ENCODE results near the gene VPS9D1.
"Not testable (repeated sequence)": the region's sequence is repeated elsewhere in the genome, so short reads cannot be mapped to it uniquely, and the experiment has no call there.

GRCh38 chr16:89698717-89699116 is 22.0 kb downstream of the VPS9D1 start:
- TF ChIP-seq CTCF (conservative IDR thresholded peaks at IDR 0.05; ENCODE audit: low read depth, low read length); POLR2A (IDR thresholded peaks at IDR 0.05; ENCODE audit: low read depth, low read length); CEBPB (IDR thresholded peaks at IDR 0.05; ENCODE audit: low read depth, low read length); CHD1 (IDR thresholded peaks at IDR 0.05; ENCODE audit: low read depth, low read length); RCOR1 (IDR thresholded peaks at IDR 0.05; ENCODE audit: insufficient replicate concordance, low read length); RFX5 (IDR thresholded peaks at IDR 0.05; ENCODE audit: low read depth, low read length); MXI1 (IDR thresholded peaks at IDR 0.05; ENCODE audit: borderline replicate concordance, low read depth, low read length); SMC3 (IDR thresholded peaks at IDR 0.05; ENCODE audit: low read depth, low read length); RAD21 (IDR thresholded peaks at IDR 0.05; ENCODE audit: low read length); MAFK (IDR thresholded peaks at IDR 0.05; ENCODE audit: low read depth, low read length): not testable (repeated sequence)

All from IMR-90 (cell line).